GM21367 (cell line): Measurements from ENCODE around the gene VPS13A.
A peak's percentile ranks its signal among the peaks of the same experiment; 100 is the strongest.
"Not testable (repeated sequence)": the region's sequence is repeated elsewhere in the genome, so short reads cannot be mapped to it uniquely, and the experiment has no call there.

Source experiments
- ATAC-seq: cut with Tn5 transposase; IDR thresholded peaks from one replicate; pipeline ENCODE4 v1.9.1; 2021; ENCODE audit not compliant: unreplicated experiment

The VPS13A gene

DNA sequence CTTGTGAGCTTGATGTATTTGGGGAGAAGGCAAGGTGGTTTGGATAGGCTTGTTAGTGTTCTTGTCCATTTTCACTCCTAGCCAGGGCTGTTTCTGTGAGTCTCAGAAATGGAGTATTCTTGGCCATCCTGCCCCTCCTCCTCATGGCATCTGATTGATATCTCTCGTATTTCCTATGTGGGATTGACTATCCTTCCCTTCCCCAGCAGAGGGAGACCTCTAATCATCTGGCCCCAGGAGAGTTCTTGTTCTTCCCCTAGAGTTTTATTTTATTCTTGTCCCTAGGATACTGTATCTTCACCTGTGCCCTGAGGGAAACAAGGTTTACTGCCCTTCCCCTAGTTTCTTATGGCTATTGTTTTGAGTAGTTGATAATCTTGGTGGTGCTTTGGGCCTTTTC, 114.4 kb downstream of the VPS13A start:
- no peak for ATAC-seq

DNA sequence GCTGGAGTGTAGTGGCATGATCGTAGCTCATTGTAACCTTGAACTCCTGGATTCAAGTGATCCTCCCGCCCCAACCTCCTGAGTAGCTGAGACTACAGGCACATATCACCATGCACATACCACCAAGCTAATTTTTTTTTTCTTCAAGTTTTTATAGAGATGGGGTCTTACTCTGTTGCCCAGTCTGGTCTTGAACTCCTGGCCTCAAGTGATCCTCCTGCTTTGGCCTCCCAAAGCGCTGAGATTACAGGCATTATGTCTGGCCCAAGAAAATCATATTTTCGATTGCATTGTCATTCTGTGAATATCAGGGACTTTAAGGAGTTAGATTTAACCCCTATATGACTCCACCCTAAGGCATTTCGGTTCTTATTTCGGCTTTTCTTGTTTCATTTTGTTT, 116.6 kb downstream of the VPS13A start:
- no peak for ATAC-seq

DNA sequence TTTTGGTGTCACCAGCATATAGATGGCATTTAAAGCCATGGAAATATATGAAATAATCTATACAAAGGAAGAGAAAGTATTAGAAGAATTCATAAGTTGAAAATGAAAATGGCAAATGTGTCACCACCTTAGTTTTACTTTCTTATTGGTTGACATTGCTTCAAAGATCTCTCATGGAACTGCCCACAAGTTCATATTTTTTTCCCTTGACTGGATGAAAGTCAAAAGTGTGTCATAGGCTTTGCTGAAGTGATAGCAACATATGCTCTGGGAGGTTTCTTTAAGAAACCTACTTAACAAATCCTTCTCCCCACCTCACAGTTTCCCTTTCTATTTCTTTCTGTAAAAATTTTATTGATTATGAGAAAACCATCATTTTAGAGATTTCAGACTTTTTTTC, 127.2 kb downstream of the VPS13A start:
- ATAC-seq: peak; percentile 49

DNA sequence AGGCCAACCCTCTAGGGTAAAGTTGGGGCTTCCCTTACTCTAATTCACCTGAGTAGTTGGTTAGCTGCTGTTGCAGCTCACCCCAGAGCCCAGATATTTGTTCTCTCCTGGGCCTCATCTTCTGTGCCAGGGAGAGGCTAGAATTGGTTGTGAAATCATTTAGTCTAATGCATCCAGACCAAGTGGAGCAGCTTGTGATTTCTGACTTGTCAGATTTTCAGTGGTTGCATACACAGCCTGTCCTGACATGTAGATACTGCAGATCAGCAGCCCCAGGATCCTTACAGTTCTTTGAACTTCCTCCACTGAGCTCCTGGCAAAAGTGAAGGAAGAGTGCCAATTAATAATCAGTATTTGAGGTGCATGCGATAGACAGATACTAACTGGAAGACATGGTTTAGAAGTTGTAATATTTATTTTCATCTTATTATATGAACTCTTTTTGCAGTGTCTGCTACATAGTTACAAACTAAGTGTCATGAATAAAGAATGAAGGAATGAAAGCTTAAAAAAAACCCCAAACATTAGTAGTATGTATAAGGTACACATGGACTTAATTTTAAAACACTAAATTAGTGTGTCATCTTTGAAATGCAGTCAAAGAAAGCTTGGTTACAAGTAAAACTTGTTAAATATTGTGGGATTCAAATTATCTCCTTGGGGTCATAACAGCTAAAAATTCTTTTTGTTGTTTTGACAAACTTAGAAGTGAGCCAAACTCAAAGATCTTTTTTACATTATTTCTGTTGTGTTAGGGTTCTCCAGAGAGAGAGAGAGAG, 128.5 kb downstream of the VPS13A start:
- ATAC-seq: no peak

DNA sequence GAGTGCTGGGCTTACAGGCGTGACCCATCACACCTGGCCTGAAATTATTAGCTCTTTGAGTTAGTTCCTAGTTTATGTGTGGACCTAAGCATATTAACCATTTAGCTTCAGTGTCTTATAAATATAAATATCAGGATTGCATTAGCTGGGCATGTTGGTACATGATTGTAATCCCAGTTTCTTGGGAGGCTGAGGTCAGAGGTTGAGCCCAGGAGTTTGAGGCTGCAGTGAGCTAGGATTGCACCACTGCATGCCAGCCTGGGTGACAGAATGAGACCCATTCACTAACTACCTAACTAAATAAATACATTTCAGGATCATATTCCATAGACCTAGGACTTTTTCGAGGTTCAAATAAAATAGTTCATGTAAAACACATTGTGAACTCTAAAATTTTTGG, 129.8 kb downstream of the VPS13A start:
- ATAC-seq: no peak

DNA sequence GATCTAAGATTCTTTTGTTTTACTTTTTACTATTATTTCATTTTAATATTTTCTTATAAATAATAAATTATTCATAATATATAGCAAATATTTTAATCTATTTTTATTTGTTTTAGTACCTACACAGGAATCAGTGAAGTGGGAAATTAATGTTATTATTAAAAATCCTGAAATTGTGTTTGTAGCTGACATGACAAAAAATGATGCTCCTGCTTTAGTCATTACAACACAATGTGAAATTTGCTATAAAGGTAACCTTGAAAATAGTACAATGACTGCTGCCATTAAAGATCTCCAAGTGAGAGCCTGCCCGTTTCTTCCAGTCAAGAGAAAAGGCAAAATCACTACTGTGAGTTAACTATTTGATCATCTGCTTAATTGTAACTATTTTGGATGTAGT, 138.7 kb downstream of the VPS13A start:
- no peak for ATAC-seq

DNA sequence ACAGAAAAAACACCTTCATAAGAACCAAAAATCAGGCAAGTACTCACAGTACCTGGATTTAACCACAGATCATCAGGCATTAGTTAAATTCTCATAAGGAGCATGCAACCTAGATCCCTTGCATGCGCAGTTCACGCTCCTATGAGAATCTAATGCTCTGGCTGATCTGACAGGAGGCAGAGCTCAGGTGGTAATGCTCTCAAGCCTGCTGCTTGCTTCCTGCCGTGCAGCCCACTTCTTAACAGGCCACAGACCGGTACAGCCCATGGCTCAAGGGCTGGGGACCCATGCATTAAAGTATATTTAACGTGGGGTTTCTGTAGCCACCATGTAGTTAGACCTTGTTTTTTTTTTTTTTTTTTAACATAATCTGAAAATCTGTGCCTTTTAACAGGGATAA, 147.7 kb downstream of the VPS13A start:
- ATAC-seq: no peak

DNA sequence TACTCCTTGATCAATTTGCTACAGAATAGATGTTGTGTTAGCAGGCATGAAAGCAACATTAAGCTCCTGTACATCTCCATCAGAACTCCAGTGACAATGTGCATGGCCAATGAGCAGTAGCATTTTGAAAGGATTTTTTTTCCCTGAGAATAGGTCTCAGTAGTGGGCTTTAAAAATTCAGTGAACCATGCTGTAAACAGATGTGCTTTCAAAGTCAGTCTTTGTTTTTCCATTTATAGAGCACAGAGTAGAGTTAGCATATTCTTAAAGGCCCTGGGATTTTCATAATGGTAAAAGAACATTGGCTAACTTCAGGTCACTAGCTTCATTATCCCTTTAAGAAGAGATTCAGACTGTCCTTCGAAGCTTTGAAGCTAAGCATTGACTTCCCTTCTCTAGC, 150.8 kb downstream of the VPS13A start:
- no peak for ATAC-seq

DNA sequence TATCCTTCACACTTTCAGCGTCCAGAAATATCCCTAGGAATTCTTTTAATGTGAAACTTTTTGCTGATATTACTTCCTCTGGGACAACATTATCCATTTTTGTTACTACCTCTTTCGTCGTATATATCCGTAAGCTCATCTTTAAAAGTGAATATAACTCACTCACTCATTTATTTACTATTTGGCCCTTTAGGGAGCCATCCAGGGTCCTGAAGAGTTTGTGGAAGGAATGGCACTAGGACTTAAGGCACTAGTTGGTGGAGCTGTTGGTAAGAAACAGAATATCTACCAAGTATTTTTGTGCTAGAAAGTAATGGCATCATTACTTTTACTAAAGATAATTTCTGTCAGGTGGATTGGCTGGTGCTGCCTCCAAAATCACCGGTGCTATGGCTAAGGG, 192.7 kb downstream of the VPS13A start:
- ATAC-seq: no peak

DNA sequence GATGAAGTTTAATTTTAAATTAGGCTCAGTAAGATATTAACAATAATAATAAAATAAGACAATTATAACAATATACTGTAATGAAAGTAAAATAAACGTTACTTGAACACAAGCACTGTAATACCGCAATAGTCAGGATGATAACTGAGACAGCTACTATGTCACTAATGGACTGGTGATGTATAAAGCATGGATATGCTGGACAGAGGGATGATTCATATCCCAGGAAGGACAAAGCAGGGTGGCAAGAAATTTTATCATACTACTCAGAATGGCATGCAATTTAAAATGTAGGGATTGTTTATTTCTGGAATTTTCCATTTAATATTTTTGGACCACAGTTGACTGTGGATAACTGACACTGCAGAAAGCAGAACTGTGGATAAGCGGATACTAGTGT, 196.9 kb downstream of the VPS13A start:
- no peak for ATAC-seq

DNA sequence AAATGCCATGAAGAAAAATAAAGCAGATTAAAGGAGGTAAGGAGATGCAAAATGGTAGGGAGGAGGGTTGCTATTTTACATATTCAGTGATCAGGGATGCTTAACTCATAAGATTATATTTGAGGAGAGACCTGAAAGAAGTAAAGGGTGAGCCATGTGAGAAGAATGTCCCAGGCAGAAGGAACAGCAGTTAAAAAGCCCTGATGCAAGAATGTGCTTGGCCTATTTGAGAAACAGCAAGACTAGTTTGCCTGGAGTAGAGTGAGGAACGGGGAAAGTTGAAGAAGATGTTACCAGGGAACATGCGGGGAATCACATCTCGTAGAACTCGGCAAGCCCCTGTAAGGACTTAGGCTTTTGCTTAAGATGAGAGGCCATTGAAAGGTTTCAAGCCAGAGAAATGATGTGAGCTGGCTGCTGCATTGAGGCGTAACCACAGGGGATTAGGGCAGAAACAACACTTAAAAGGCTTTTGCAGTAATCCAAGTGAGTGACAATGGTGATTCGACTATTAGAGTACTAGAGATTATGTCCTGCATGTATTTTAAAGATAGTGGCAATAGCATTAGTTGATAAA, 198.7 kb downstream of the VPS13A start:
- ATAC-seq: no peak

DNA sequence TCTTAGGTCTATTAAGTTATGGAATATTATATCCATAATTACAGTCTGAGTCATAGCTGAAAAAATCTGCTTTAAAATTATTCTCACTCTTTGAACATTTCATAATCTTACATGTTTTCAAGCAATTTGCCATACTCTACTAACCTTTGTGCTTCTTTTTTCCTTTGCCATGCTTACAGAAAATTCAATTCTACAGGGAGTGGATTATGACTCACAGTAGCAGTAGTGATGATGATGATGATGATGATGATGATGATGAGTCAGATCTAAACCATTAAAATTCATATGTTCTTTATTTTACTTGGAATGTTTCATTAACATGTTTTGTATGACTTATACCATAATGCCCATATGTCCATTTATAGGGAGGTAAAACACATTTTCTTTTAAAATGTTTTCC, 207.1 kb downstream of the VPS13A start:
- ATAC-seq: no peak

DNA sequence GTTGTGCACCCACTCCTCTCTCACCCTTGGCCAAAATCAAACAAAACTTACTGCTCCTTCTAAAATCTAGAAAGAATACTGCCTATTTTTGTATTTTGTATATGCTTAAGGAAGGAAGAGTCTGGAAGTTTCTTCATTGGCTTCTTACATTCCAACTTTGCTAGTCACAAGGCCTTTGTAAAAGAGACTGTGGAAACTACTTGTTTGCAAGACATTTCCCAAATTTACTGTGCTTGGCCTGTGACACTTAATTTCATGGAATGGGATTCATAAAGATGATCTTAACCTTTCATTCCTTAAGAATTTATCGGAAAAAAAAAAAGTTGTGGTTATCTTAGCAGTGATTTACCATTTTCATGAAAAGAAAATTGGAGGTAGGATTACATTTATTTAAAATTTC, 208.9 kb downstream of the VPS13A start:
- no peak for ATAC-seq

DNA sequence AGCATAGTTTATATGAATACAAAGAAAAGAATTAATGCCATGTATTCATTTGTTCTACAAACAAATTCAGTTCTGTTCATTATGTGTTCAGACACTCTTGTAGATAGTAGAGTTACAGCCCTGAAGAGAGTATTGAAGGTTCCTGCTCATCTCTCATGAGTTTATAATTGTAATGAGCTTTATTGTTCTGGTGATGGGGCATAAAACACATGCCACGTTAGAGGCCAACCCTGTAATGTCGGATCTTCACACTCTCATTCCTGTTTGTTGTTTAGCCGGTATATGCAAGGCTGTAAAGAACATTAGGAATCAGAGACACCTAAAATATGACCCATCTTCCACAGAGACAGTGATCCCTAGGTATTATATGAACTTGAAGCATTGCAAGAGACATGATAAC, 214.5 kb downstream of the VPS13A start:
- ATAC-seq: no peak

DNA sequence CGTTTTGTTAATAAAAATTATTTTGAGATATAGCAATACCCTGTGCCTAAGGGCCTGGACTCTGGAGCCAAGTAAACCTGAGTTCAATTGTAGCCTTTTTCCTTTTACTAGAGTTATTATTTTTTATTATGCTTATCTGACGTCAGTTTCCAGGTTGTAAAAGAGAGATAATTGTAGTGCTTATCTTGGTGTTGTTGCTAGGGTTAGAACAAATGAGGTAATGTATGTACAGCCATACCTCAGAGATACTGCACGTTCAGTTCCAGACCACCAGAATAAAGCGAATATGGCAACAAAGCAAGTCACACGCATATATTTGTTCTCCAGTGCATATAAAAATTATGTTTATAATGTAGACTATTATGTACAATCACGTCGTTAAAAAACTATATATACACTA, 215.0 kb downstream of the VPS13A start:
- ATAC-seq: no peak

DNA sequence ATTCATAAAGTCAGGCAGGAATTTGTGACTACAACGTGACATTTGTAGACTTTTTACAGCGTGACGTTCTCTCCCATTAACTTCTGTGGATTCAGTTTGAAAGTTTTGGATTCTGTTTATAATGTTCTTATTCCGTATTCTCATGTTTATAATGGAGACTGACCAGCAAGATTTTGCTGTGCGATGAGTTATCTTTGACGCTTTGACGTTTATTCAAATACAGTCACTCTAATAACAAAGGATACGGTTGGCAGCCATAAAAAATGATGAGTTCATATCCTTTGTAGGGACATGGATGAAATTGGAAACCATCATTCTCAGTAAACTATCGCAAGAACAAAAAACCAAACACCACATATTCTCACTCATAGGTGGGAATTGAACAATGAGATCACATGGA, 221.2 kb downstream of the VPS13A start:
- ATAC-seq: not testable (repeated sequence)

DNA sequence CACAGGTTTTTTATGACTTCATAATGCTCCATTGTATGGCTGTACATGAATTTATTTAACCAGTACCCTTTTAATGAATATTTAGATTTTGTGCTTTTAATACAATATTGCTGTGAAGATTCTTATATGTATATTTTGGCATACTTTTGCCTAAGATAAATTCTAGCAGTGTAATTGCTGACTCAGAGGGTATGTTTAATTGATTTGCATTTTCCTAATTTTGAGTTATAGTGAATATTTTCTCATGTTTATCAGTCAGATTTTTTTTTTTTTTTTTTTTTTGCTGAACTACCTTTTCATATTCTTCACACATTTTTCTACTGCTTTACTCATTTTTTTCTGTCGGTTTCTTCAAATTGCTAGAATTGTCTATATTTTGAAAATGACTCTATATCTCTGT, 222.6 kb downstream of the VPS13A start:
- ATAC-seq: no peak

DNA sequence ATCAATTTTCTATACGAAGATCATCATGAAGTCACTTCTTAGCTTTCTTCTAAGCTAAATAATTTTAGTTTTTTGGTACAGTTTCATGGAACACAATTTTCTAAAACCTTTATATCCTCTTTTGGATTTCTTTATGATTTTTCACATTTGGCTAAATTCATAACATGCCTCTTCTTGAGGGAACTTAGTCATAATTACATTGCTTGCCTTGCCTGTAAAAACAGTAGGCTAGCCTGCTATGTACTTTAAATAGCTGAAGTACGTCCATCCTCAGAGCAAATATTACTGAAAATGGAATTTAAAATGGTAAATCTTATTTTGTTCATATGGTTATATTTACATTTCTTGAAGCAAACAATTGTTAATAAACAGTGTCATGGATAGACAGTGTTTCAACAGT, 225.0 kb downstream of the VPS13A start:
- ATAC-seq: no peak

DNA sequence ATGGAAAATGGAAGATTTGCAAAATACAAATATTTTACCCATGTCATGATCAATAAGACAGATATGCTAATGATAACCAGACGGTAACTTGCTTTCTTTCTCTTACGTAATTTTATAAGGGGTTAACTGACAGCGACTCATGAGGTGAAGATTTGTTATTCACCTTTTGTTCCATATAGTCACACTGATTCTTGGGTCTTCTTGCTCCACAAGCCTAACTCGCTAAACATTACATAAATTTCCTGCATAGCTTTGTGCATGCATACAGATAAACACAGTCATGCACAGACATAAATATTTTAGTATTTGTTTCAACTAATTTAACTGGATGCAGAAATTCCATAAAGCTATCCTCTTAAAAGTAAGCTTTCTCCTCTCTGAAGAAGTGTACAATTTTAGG, 225.9 kb downstream of the VPS13A start:
- no peak for ATAC-seq

DNA sequence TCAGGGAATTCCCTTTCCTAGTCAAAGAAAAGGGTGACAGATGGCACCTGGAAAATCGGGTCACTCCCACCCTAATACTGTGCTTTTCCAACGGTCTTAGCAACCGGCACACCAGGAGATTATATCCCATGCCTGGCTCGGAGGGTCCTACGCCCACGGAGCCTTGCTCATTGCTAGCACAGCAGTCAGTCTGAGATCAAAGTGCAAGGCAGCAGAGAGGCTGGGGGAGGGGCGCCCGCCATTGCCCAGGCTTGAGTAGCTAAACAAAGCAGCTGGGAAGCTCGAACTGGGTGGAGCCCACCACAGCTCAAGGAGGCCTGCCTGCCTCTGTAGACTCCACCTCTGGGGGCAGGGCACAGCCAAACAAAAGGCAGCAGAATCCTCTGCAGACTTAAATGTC, 231.2 kb downstream of the VPS13A start:
- ATAC-seq: not testable (repeated sequence)

DNA sequence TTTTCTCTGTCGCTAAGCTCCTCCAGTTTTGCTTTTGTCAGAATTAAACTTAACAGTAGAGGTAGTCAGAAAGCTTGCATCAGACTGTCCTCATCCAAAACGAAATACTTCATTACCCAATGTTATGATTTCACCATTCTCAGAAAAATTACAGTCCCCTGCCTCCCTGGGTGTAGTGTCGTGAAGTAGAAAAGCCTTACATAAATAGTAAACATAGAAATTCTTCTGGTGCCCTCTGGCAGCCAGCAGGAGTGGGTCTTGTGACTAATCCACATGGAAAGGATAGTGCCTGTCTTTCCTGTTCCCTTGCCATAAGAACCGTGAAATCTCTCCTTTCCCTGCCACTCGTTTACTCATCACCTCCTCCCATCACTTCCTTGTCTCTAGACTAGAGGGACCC, 240.2 kb downstream of the VPS13A start:
- ATAC-seq: no peak

DNA sequence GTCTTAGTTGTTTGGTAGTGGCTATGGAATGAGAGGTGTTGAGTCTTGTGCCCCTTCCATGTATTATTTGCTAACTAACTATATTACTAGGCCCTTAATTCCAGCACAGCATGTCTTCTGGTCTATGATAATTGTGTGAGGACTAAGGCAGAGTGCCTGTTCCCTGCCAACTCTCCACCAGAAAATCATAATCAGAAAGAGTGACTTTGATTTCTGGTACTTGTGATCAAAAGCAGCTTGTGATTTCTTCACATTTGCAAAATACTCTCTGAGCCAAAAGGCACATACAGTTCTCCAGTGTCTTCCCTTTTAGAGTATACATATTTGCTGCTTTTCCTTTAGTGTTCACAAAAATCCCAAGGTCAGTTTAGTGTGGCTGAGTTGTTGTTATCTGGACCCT, 240.9 kb downstream of the VPS13A start:
- no peak for ATAC-seq

DNA sequence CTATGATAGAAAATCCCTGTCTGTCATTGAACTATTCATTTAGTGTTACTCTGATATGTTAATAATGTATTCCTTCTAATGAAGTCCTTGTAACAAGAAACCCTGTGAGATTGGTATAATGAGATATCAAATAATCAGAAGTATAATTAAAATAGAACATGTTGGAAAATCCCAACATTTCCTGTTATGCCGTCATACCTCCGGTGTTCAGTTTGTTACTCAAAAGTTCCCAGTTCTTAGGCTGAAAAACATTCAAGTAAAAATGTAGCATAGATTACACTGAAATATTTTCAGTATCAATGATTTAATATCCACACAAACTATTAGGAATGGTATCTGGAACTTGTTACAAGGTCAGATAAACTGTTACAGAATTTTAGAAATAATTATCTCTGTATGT, 243.3 kb downstream of the VPS13A start:
- ATAC-seq: no peak
